Ectodermal cell (in vitro differentiated cells): ENCODE data around the gene C1QL2.

Experiments used
- H3K27ac ChIP-seq: 2 replicates; pipeline ENCODE4 v1.7.0; 2013; ENCODE audit warnings: mild to moderate bottlenecking, low read depth, low read length; ENCODE audit not compliant: insufficient read depth, poor library complexity, severe bottlenecking
- H3K27me3 ChIP-seq: 2 replicates; pipeline ENCODE4 v1.7.0; 2013; ENCODE audit warnings: mild to moderate bottlenecking, low read length; ENCODE audit not compliant: insufficient read depth, control insufficient read depth, poor library complexity, severe bottlenecking
- H3K36me3 ChIP-seq: one replicate; pipeline ENCODE4 v1.7.0; 2013; ENCODE audit warnings: low read length; ENCODE audit not compliant: control insufficient read depth, insufficient read depth
- H3K4me1 ChIP-seq: one replicate; pipeline ENCODE4 v1.7.0; 2013; ENCODE audit warnings: low read length; ENCODE audit not compliant: control insufficient read depth, insufficient read depth
- H3K4me3 ChIP-seq: 2 replicates; pipeline ENCODE4 v1.7.0; 2013; ENCODE audit warnings: low read depth, low read length, control low read depth; ENCODE audit not compliant: insufficient read depth
- H3K9me3 ChIP-seq: 2 replicates; pipeline ENCODE4 v1.7.0; 2013; ENCODE audit warnings: mild to moderate bottlenecking, low read length, moderate library complexity; ENCODE audit not compliant: control insufficient read depth
- WGBS, 2 experiments: methylation state at CpG; one replicate each; pipeline ENCODE4 v1.1.7; 2013; ENCODE audit warnings: missing lambda C conversion rate in 2 of 2; 5-methylcytosine and 5-hydroxymethylcytosine counted together

The C1QL2 gene

GRCh38 chr2:119144806-119145205 is 13.7 kb downstream of the C1QL2 start:
- 95 to 96% methylated on average over 5 of the region's 5 CpGs for WGBS, 2 experiments
- H3K4me3 ChIP-seq, result no peak overlapping the region
- no peaks in the 10 kb centered on the region for H3K27me3 ChIP-seq

GRCh38 chr2:119142824-119143223 is 15.7 kb downstream of the C1QL2 start:
- H3K4me3 ChIP-seq, result no peak overlapping the region
- WGBS, 2 experiments, result 88 to 92% methylated on average over 10 to 11 of the region's 11 CpGs

More at GRCh38 chr2:119144806-119145205, 13.7 kb downstream of the C1QL2 start:
- H3K4me1 ChIP-seq, result peaks cover 7% of the 10 kb centered on the region
- no peaks in the 10 kb centered on the region for H3K9me3 ChIP-seq
- H3K36me3 ChIP-seq, result no peaks in the 10 kb centered on the region
- no peak overlapping the region for H3K27ac ChIP-seq

GRCh38 chr2:119137502-119137901 is 21.0 kb downstream of the C1QL2 start:
- H3K27ac ChIP-seq, result no peak overlapping the region
- no peaks in the 10 kb centered on the region for H3K36me3 ChIP-seq
- no peaks in the 10 kb centered on the region for H3K9me3 ChIP-seq
- H3K4me1 ChIP-seq, result no peaks in the 10 kb centered on the region
- 85 to 88% methylated on average over 11 of the region's 11 CpGs for WGBS, 2 experiments
- H3K27me3 ChIP-seq, result no peaks in the 10 kb centered on the region
- no peak overlapping the region for H3K4me3 ChIP-seq

More at GRCh38 chr2:119142824-119143223, 15.7 kb downstream of the C1QL2 start:
- Histone ChIP-seq H3K36me3 (no peaks in the 10 kb centered on the region), H3K27me3 (no peaks in the 10 kb centered on the region), H3K4me1 (peaks cover 4% of the 10 kb centered on the region), H3K9me3 (no peaks in the 10 kb centered on the region), H3K27ac (no peak overlapping the region)

DNA sequence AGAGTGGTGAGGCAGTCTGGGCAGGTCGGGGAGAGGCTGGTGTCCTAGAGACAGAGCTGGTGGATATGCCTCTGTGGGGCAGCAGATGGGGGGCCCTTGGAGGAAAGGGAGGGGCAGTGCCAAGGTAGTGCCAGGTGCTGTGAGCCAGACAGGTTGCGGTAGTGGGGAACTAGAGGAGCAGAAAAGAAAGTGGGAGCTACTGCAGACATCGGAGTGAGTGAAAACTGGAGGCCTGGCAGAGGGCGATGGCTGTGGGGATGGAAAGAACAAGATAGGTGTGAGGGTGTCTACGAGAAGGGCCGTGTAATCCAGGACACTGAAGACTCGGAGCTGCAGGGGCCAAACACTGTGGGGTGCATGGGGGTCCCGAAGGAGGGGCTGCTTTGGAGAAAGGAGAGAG is 21.7 kb downstream of the C1QL2 start:
- H3K4me1 ChIP-seq, result no peaks in the 10 kb centered on the region
- no peak overlapping the region for H3K4me3 ChIP-seq
- H3K27ac ChIP-seq, result no peak overlapping the region
- H3K27me3 ChIP-seq, result no peaks in the 10 kb centered on the region
- H3K9me3 ChIP-seq, result no peaks in the 10 kb centered on the region
- WGBS, 2 experiments, result 93 to 95% methylated on average over 8 of the region's 8 CpGs
- H3K36me3 ChIP-seq, result no peaks in the 10 kb centered on the region

DNA sequence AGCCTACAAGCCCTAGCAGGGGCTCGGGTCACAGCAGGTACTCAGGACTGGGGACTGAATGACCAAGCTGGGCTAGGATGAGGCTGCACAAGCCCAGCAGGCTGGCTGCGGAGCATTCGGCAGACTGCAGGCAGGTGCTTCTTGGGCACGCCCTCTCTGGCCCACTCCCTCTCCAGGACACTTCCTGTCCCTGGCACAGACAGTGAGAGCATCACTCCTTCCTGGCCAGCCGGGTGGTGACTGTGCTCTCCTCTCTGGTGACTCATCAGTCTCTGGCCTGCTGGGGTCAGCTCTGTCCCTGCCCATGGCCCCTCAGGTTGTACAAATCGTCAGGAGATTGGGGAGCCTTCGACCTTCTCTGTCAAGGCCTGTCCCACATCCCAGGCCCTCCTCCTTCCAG is 22.5 kb downstream of the C1QL2 start:
- 70 to 75% methylated on average over 7 of the region's 7 CpGs for WGBS, 2 experiments
- H3K36me3 ChIP-seq, result no peaks in the 10 kb centered on the region
- no peaks in the 10 kb centered on the region for H3K4me1 ChIP-seq
- H3K9me3 ChIP-seq, result no peaks in the 10 kb centered on the region
- no peak overlapping the region for H3K4me3 ChIP-seq
- no peaks in the 10 kb centered on the region for H3K27me3 ChIP-seq
- H3K27ac ChIP-seq, result no peak overlapping the region

DNA sequence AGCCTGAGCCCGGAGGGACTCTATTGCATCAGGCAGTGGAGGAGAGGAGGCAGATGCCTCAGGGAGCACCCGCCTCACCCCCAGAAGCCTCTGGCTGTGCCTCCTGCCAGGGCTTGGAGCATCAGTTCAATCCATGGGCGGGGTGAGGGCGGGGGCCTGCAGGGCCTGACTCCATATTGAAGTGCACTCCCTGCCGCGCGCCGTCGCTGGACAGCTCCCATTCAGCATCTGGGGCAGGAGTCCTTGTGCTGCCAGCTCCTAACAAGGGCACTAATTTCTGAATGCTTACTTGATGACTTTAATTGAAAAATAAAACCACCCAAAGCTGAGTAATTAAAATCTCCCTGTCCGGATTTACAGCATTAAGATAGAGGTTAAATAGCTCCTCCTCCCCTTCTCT is 23.8 kb downstream of the C1QL2 start:
- peaks cover 2% of the 10 kb centered on the region for H3K4me1 ChIP-seq
- WGBS, 2 experiments, result 89% methylated on average over 10 of the region's 10 CpGs
- no peak overlapping the region for H3K4me3 ChIP-seq
- H3K36me3 ChIP-seq, result no peaks in the 10 kb centered on the region
- no peaks in the 10 kb centered on the region for H3K27me3 ChIP-seq
- no peaks in the 10 kb centered on the region for H3K9me3 ChIP-seq
- H3K27ac ChIP-seq, result no peak overlapping the region

DNA sequence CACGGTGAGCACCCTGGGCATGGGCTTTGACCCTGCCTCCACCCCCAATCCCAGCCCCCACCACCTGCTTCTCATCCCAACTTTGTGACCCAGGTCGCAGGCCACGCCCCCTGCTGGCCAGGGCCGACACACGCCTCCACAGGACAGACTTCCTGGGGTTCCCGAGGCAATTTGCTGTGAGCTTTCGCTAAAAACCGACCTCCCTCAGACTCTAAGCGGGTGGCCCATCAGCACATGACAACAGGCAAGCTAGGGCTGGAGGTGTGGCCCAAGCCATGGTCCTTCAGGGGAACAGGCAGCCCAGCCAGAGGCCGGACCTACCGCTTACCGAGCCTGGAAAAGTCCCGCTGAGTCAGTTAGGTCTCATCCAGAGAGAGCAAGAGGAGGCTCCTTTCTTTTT is 31.9 kb downstream of the C1QL2 start:
- no peaks in the 10 kb centered on the region for H3K36me3 ChIP-seq
- WGBS, 2 experiments, result 4 to 8% methylated on average over 13 of the region's 13 CpGs
- no peaks in the 10 kb centered on the region for H3K9me3 ChIP-seq
- no peak overlapping the region for H3K4me3 ChIP-seq
- no peak overlapping the region for H3K27ac ChIP-seq
- peaks cover 9% of the 10 kb centered on the region for H3K4me1 ChIP-seq
- no peaks in the 10 kb centered on the region for H3K27me3 ChIP-seq

DNA sequence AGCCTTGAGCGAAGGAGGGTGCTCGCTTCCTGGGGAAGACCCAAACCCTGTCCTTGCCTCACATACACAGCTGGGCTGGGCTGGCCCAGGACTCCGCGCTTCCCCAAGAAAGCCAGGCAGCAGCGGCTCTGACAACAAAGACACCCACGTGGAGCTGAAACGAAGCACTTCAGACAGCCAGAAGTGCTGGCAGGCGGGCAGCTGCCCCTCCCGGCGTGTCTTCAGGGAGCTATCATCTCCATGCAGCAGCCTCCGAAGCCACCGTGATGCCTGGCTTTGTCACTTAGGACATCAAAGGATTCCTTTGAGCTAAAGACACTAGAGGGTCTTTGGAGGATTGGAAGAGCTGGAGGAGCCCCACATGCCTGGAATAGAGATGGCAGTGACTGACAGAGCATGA is 35.2 kb downstream of the C1QL2 start:
- Histone ChIP-seq H3K9me3 (no peaks in the 10 kb centered on the region), H3K4me1 (peaks cover 6% of the 10 kb centered on the region), H3K36me3 (no peaks in the 10 kb centered on the region), H3K4me3 (no peak overlapping the region), H3K27ac (no peak overlapping the region), H3K27me3 (no peaks in the 10 kb centered on the region)
- WGBS, 2 experiments, result 31 to 40% methylated on average over 12 of the region's 12 CpGs

DNA sequence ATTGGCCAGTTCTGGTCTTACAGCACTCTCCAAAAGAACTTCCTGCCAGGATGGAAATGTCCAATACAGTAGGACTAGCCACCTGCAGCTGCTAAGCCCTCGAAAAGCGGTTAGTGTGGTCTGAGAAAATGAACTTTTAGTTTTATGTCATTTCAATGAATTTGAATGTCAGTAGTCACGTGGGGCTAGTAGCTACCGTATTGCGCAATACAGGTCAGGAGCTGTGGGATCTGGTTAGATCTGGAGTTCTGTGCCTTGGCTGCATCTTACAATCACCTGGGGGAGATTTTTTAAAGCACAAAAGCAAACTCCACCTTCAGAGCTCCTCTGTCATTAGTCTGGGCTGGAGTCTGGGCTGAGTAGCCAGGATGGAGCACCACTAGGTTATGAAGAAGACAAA is 35.9 kb downstream of the C1QL2 start:
- H3K27ac ChIP-seq, result no peak overlapping the region

DNA sequence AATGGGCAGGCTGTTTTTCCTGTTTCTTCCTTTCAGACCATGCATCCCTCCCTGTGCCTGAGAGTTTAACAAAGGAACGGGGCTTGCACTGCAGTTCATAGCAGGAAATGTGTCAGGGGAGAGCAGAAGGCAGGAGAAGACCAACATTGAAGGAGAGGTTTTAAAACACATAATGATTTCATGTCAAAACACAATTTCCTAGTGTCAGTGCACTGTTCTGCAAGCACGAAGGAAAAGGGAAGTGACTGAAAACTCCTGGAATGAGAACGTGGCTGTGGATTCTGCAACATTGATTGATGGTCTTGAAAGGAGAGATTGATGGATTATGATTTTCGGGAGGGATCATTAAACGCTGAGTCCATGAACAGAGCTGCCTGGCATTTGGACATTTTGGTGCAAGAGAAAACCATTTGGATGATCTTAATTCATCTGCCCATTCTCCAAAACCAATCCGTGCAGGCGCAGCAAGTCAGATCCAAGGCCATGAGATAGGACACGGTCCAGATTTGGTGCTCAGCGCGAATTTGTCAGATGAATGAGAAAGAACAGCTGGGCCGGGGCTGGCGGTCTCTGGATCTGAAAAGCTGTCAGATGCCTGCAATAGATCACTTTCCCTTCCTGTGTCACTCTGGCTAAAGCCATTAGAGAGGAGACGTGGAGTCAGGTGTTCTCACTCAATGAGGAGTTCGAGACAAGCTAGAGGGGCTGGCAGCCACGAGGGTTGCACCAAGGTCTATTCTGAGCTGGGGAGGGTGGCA is 38.4 kb downstream of the C1QL2 start:
- no peak overlapping the region for H3K27ac ChIP-seq
- 89 to 92% methylated on average over 15 of the region's 15 CpGs for WGBS, 2 experiments

More for the DNA sequence above, 35.9 kb downstream of the C1QL2 start:
- Histone ChIP-seq H3K36me3 (no peaks in the 10 kb centered on the region), H3K27me3 (no peaks in the 10 kb centered on the region), H3K4me1 (peaks cover 6% of the 10 kb centered on the region), H3K9me3 (no peaks in the 10 kb centered on the region), H3K4me3 (no peak overlapping the region)
- WGBS, 2 experiments, result 93 to 95% methylated on average over 5 of the region's 5 CpGs

More for the DNA sequence above, 38.4 kb downstream of the C1QL2 start:
- Histone ChIP-seq H3K9me3 (no peaks in the 10 kb centered on the region), H3K36me3 (no peaks in the 10 kb centered on the region), H3K4me1 (peaks cover 6% of the 10 kb centered on the region), H3K4me3 (no peak overlapping the region), H3K27me3 (no peaks in the 10 kb centered on the region)
